Epithelial cell of prostate (primary cell): Measurements from ENCODE around the gene THRAP3.
A peak's percentile ranks its signal among the peaks of the same experiment; 100 is the strongest.

Source experiments
- DNase-seq: peaks from one replicate; pipeline ENCODE4 v3.0.0-alpha.2; 2011; ENCODE audit warnings: low read depth, low spot score
- H3K27ac ChIP-seq: fragments of 450-650 bp; 2 replicates; pipeline ENCODE4 v1.5.1; 2017; ENCODE audit warnings: mild to moderate bottlenecking

THRAP3 gene

DNA sequence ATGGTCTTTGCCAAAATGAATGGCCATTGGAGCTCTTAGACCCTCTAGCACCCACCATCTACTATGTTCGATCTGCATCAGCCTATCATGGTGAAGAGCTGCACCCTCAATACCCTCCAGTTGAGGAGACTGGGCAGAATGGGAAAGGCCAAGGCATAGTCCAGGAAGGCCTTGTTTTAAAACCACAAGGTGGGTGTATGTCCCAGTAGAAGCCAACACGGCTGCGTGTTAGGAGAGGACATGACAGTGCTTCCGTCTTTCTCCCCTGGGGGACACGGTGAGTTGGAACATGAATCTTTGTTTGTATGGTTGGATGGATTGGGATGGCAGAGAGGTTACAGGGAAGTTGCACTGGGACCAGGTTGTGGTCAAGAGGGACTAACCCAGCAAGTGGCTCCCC, 63.4 kb downstream of the THRAP3 start:
- H3K27ac ChIP-seq = no peak overlapping the region
- DNase-seq = no peak

DNA sequence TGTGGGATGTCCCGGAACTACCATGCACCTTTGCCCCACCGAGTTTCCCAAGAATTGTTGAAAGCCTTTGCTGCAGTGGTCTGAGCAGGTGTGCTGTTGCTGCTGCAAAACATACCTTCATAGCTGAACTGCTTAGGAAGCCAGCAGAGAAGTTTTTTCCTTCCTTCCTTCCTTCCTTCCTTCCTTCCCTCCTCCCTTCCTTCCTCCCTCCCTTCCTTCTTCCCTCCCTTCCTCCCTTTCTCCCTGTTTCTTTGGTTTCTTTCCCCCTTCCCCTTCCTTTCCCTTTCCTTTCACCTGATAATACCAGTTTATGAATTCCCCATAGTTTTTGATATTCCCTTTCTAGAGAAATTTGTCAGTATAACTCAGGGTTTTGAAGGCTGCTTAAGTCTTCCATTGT, 71.1 kb downstream of the THRAP3 start:
- peak overlapping the region; percentile 95 for H3K27ac ChIP-seq
- DNase-seq = no peak

DNA sequence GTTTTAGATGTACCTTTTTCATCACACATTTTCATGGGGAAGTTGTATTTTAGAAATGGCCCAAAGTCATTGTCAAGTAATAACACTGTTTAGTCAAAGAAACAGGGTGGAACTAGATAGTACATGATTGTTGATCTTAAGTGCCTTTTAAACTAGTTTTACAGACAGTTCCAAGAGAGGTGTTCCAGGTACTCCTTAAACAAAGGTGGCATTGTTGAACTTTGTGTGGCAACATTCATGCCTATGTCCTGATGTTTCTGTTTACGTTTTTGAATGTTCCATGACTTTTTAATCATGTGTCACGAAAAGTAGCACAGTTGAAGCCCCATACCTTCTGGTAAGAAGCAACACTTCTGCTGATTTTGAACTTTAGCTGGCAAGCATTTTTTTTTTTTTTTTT, 72.8 kb downstream of the THRAP3 start:
- peak overlapping the region; percentile 95 for H3K27ac ChIP-seq
- peak; percentile 77 for DNase-seq

DNA sequence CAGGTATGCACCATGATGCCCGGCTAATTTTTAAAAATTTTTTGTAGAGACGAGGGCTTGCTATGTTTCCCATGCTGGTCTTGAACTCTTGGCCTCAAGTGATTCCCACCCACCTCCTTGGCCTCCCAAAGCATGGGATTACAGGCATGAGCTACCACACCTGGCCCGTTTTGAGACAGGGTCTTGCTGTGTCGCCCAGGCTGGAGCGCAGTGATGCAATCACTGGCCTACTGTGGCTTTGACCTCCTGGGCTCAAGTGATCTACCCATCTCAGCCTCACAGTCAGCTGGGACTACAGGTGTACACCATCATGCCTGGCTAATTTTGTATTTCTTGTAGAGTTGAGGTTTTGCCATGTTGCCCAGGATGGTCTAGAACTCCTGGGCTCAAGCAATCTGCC, 74.4 kb downstream of the THRAP3 start:
- no peak for DNase-seq
- H3K27ac ChIP-seq = peak overlapping the region; percentile 95

DNA sequence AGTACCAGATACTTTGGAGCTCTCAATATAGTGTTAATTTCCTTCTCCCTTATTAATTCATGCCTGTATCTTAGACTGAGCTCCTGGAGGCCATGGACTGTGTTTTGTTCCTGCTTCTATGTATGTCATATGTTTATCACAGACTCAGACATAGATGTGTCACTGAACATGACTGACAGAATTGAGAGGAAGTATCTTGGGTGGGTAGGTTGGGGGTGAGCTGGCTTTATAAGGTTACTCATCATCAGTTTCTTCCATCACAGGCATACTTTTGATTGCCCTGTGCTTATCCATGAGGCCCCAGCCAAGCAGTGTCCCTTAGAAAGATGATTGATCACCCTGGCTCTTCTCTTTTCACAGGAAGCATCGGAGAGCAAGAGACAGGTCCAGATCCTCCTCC, 76.3 kb downstream of the THRAP3 start:
- peak overlapping the region; percentile 95 for H3K27ac ChIP-seq
- DNase-seq = peak; percentile 62

DNA sequence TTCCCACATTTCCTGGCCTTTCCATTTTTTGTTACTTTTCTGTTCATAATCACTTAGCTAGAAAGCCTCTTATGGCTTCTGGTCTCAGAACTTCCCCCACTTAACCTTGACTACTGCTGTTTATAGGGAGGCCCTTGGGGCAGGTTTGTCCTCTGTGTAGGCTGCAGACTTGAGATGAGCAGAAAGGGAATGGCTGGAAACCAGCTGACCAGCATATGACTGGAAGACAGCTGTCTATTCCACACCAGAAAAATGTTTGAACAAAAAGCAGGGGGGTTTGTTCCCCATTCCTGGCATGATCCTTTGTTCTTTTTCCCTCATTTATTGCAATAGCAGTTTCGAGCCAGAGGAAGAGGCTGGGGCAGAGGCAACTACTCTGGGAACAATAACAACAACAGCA, 77.0 kb downstream of the THRAP3 start:
- peak overlapping the region; percentile 95 for H3K27ac ChIP-seq
- no peak for DNase-seq

DNA sequence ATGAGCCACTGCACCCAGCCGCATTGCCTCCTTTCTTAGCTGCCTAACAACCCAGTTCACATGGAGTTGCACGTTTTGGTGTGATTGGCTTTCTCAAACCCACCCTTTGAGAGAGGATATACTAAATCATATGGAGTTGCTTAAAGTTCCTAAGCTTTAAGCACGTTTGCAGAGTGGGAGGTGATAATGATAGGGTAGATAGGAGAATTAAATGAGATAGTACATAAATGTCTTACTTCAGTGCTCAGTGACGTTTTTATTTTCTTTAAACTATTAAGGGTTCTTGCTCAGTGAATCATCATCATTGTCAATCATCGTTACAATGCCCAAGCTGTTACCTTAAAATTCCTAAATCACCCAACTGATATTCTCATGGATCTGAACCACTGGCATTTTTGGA, 79.0 kb downstream of the THRAP3 start:
- DNase-seq = no peak
- H3K27ac ChIP-seq = no peak overlapping the region

DNA sequence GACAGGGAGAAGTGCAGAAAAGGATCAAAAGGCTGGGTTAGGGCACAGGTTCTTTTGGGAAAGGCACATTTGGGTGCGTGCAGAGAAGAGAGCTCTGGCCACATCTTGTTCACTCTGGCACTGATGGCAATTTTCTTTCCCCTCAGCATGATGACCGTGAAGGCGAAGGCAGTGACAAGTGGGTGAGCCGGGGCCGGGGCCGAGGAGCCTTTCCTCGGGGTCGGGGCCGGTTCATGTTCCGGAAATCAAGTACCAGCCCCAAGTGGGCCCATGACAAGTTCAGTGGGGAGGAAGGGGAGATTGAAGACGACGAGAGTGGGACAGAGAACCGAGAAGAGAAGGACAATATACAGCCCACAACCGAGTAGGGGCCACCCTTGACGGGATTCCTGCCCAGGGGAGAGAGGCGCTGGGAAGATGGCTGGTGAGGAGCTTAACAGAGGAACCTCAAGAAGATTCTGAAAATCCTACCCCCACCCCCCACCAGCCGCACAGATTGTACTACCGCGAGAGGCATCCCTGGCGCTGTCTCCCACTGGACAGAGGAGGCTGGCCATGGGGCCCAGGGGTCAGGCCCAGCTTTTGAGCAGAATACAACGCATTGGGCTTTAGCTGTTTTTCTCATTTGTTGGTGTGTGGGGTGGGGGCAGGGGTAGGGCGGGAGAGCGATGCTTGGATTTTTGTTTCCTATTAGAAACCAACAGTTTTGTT, 79.6 kb downstream of the THRAP3 start:
- no peak for DNase-seq
- no peak overlapping the region for H3K27ac ChIP-seq

DNA sequence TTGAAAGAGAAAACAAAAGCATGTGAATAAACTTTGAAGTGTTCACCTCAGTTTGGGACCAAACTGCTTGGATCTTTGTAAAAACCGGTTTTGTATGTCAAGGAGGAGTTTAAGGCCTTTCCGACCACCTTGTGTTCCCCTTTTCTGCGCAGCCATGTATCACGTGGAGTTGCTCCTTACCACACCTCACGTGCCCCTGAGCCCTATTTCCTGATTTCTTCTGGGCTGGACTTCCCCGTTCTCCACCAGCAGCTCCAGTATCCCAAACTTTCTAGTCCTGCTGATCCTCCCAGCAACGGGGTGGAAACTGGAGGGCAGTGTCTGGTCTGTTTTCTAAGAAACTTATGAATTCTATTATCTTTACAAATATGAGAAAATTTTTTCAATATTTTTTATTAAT, 80.3 kb downstream of the THRAP3 start:
- no peak for DNase-seq
- H3K27ac ChIP-seq = peak overlapping the region; percentile 92

DNA sequence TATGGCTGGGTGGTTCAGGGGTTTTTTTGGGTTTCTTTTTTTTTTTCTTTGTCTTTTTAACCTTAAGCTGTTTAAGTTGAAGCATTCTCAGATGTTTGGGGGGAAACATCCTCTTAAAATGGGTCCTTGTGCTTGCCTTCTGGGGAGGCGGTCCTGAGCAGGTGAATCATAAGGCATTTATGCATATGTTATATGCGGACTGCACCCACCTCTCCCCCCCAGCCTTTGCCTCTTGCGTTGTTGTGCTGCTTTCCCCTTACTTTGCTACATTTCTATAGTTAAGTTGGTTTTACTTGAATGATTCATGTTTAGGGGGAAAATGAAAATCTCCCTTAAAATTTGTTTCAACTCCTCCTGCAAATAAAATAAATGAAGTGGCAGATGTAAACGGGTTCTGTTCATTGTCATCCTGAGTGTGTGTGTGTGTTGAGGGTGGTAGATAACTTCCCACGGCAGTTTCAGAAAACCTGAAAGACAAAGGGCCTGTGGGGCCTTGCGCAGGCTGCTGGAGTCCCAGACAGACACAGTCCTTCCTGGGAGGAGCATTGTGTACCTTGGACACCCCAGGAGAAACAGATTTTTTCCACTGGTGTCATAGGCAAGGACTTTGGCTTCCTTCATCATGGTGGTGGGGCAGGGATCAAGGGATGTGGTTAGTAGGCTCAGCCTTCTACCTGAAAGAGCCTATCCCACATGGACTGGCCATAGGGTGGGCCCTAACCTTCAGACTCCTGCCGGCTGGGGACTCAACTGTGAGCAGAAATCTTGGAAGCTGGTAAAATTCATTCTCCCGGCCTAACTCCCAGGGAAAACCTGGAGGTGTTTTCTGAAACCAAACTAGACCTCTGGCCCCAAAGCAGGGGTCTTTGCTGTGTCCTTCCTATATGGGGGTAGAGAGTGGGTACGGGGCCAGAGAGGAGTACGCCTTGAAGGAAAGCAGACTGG, 81.0 kb downstream of the THRAP3 start:
- DNase-seq = no peak
- peak overlapping the region; percentile 92 for H3K27ac ChIP-seq

DNA sequence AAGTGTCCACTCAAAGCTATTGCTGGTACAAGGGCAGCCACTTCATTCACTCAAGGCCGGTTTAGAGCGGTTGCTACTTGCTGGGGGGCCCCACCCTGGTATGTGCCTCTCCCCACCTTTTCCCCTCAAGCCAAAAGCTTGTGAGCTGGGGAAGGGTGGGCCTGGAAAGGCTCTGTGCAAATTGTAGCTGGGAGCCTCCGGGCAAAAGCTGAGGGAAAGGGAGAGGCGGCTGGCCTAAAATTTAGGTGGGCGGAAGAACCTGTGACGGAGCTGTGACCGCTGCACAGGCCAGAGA, 81.6 kb downstream of the THRAP3 start:
- H3K27ac ChIP-seq = peak overlapping the region; percentile 92
- no peak for DNase-seq

DNA sequence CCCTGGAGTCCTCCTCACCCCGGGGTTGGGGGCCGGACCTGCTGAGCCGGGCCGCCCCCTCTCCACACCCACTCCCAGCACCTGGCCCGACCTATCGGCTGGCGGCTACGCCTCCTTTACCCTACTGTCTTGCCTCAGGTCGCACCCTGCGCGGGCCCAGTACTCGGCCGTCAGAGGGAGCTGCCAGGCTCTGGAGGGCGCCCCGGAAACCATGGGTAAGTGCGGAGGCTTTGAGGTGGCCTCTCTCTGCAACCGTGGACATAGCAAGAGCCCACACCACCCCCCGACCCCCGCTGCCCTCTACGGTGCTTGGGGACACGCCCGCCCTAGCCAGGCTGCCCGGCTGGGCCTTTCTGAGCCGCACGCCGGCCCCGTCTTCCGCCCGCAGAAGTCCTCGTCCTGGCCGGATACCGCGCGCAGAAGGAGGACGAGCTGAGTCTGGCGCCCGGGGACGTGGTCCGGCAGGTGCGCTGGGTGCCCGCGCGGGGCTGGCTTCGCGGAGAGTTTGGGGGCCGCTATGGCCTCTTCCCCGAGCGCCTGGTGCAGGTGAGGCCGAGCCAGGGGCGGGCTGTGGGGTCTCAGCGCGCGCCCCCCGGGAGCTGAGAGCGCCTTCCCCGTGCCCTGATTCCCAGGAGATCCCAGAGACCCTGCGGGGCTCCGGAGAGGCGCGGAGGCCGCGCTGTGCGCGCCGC, 82.1 kb downstream of the THRAP3 start, which contains the start of gene SH3D21:
SH3D21 (plus strand) TSS at position 159 of the 692 bp plus-strand sequence; CDS start at position 212, 53 bp downstream.
- peak within 1 kb of the TSS; percentile 92 for H3K27ac ChIP-seq
- no peak for DNase-seq

DNA sequence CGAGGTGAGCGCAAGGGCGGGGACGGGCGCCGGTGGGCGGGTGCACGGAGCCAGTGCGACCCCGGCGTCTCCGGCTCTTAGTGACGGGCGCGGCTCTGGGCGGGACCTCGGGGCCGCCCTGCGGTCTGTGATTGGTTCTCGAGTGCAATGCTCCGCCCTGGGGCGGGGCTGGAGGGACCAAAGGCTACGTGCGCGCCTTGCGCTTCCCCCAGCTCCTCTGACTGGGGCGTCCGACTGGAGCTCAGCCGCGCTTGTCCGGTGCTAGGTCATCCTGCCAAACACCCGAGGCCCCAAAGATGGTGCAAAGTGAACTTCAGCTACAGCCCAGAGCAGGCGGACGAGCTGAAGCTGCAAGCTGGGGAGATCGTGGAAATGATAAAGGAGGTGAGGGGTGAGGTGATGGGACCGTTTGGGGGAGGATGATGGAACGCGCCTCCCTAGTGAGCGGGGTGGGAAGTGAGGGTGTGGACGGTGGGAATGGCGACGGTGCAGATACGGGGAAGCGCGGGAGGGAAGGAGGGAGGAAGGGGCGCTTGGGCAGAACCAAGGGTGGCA, 82.7 kb downstream of the THRAP3 start:
- peak overlapping the region; percentile 92 for H3K27ac ChIP-seq
- peak; percentile 55 for DNase-seq

DNA sequence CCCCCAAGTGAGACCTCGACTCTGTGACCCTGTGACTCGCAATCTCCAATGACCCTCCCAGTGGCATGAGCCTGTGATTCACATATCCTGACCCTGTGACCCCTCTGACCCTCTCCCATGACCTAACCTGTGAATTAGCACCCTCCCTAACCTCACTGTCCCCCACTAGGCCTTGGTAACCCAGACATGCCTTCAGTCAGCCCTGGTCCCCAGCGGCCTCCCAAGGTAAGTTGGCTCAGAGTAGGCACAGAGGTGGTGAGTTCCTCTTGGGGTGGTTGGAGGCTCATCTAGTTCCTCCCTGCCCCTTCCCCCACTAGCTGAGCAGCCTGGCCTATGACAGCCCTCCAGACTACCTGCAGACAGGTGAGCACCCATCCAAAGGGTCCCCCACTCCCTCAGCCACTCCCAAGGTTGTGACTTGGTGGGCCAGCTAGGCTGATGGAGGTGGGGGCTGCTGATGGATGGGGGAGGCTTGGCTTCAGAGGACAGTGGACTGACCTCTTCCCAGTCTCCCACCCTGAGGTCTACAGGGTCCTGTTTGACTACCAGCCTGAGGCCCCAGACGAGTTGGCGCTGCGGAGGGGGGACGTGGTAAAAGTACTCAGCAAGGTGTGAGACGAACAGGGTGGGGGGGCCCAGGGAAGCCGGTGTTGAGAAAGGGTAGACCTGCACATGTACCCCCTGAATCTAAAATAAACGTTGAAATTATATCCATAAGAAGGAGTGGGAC, 83.5 kb downstream of the THRAP3 start:
- H3K27ac ChIP-seq = no peak overlapping the region
- no peak for DNase-seq

DNA sequence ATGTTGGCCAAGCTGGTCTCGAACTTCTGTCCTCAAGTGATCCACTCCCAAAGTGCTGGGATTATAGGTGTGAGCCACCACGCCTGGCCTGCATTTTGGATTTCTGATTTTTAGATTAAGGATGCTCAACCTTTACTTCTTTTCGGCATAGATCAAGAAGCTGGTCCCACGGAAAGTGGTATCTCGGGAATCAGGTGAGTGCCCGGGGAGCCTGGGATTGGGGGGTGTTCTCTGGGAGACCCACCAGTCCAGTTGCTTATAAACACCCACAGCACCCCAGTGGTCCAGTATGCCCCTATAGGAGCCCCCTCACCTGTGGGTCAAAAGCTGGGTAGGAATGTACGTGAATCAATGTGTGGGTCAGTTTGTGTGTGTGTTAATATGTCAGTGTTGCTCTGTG, 85.2 kb downstream of the THRAP3 start:
- H3K27ac ChIP-seq = no peak overlapping the region
- no peak for DNase-seq

DNA sequence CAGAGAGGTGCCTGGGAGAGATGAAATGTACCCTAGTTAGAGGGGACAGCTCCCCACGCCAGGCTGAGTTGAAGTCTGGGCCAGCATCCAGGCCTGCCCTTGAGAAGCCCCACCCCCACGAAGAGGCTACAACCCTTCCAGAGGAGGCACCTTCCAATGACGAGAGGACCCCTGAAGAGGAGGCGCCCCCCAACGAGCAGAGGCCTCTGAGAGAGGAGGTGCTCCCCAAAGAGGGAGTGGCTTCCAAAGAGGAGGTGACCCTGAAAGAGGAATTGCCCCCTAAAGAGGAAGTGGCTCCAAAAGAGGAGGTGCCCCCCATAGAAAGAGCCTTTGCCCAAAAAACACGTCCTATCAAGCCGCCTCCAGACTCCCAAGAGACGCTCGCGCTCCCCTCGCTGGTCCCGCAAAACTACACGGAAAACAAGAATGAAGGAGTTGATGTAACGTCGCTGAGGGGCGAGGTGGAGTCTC, 96.1 kb downstream of the THRAP3 start:
- no peak overlapping the region for H3K27ac ChIP-seq
- DNase-seq = no peak

DNA sequence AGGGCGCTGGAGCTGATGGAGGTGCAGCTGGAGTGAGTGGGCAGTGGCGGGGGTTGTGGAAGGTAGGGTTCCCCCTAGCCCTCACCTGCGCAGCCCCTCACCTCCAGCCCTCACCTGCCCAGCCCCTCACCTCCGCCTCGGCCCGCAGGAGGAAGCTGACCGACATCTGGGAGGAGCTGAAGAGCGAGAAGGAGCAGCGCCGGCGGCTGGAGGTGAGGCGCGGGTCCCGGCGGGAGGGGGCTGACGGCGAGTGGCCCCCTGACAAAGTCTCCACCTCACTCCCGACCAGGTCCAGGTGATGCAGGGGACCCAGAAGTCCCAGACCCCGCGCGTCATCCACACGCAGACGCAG, 96.5 kb downstream of the THRAP3 start:
- H3K27ac ChIP-seq = no peak overlapping the region
- no peak for DNase-seq

DNA sequence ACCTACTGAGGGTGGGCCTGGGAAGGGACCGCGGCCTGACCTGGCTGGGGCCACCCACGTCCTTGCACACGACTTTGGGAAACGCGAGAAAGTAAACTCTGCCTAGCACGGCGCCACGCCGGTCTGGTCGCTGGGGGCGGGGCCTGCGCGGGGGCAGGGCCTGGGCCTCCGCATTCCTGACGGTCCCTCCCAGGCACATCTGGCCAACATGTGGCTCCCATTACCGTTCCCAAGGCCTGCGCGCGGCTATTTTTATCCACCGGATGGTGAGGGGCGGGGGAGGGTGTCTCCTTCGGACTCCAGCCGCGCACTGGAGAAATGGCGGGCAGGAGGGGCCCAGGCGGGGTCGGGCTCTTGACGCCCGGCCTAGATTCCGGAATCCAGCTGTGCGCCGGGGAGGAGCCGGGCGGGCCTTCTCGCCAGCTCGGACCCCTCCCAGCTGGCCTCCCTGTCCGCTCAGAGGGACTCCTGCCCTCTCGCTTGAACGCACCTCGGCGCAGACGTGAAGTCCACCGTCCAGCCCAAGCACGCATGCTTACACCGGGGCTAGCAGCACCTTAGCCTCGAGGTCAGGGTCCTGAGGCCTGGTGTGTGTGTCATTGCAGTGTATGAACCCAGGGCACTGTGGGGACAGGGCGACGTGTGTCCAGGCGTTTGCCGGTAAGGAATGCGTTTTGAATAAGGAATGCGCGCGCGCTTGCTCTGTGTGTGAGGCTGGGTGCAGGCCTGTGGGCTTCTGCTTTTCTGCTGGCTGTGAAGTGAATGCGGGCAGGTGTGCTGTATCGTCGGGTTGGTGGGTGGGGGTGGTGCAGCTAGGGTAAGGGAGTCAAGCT, 97.1 kb downstream of the THRAP3 start:
- H3K27ac ChIP-seq = no peak overlapping the region
- no peak for DNase-seq
